ENCODE measurements around the gene ZNF624. TPM values are rescaled to one million over a fixed set of nuclear protein-coding genes. Genes with fewer than 3 reads are reported as not detected.
"Not testable (repeated sequence)": the region's sequence is repeated elsewhere in the genome, so short reads cannot be mapped to it uniquely, and the experiment has no call there.

Gene ZNF624
- total RNA-seq, result 1 to 10 TPM; 7.4 to 8.3 TPM

DNA sequence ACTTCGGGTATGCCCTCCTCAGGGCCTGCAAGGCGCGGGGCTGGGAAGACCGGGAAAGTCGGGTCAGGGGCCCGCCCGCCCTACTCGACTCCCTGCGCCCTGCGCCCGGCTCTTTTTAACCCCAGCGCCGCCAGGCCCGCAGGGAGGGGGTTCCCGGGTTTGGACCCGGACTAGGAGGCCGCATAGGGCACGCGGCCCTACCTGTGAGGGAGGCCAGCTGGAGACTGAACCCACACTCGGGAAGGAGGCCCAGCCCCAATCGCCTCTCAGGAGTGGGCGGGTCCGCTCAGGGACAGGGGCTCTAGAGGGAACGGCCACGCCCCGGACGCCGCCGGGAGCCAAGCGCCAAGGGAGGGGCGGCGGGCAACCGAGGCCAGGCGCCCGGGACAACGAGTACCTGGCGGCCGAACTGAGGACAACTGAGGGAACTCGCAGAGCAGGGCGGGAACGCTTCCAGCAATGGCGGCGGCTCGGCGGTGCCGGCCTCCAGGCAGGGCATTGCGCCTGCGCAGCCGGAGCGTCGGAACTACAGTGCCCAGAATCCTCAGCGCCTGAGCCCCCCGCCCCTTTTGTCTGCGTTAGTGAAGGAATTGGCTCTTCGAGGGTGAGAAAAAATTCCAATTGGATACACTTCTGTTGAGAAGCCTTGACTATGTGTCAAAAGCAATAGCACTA lies at the start of gene ZNF624:
TSS of gene ZNF624 (minus strand) at position 484 of the 675 bp plus-strand sequence.
- DNase-seq (peak; percentile 88), ATAC-seq (ENCODE audit: low read depth) (peak; percentile 98)
- H3K4me1 Mint-ChIP-seq, result peaks cover 11% of the 10 kb centered on the region
- peaks cover 8% of the 10 kb centered on the region for H3K36me3 Mint-ChIP-seq
- peaks cover 2% of the 10 kb centered on the region for H3K9me3 Mint-ChIP-seq
- POLR2A ChIA-PET, result interaction anchor here (0.9 kb wide), 1 partner anchor 69 kb away, joined by 3 read pairs; no protein-coding TSS in a partner anchor
- H3K27me3 Mint-ChIP-seq, result peaks cover 13% of the 10 kb centered on the region
- peak within 1 kb of the TSS; percentile 51 for H3K27ac Mint-ChIP-seq
- peak within 1 kb of the TSS; percentile 84 for H3K4me3 Mint-ChIP-seq

GRCh38 chr17:16697603-16698002 lies 44.0 kb upstream of the ZNF624 start:
- H3K27ac Mint-ChIP-seq, POLR2A ChIA-PET: not testable (repeated sequence)

GRCh38 chr17:16690447-16690846 lies 36.8 kb upstream of the ZNF624 start:
- DNase-seq, H3K27me3 Mint-ChIP-seq, H3K4me1 Mint-ChIP-seq, H3K9me3 Mint-ChIP-seq, POLR2A ChIA-PET, H3K36me3 Mint-ChIP-seq: not testable (repeated sequence)
- Mint-ChIP-seq H3K4me3 (peak overlapping the region; percentile 71), H3K27ac (peak overlapping the region; percentile 78)
- ATAC-seq (ENCODE audit: low read depth), result peak; percentile 43

More at GRCh38 chr17:16697603-16698002, 44.0 kb upstream of the ZNF624 start:
- ATAC-seq (ENCODE audit: low read depth); H3K9me3 Mint-ChIP-seq; H3K4me3 Mint-ChIP-seq; H3K36me3 Mint-ChIP-seq; H3K4me1 Mint-ChIP-seq; H3K27me3 Mint-ChIP-seq; DNase-seq: not testable (repeated sequence)

DNA sequence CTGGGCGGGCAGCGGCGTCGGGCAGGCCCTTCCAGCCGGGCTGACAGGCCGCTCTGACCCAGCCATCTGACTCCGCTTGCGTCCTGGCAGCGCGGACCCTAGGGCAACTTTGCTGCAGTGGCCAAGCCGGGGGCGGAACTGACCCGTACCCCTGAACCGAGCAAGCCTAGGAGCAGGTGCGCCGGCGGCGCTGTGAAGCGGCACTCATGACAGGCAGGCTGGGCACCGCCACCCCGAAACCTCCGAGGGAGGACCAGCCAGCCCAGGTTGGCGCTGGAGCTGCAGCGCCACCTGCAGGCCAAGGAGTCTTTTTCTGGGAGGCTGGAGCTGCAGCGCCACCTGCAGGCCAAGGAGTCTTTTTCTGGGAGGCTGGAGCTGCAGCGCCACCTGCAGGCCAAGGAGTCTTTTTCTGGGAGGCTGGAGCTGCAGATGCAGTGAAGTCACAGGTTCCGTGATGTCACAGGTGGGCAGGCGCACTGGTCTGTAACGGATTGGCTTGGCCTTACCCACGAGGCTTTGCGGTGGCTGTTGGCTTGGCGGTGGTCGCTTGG lies 36.2 kb upstream of the ZNF624 start, which contains the start of gene CCDC144A:
TSS of gene CCDC144A (plus strand) at position 511 of the 551 bp plus-strand sequence. CDS start 160 bp downstream, outside the sequence.
- peak within 1 kb of the TSS; percentile 71 for H3K4me3 Mint-ChIP-seq
- H3K36me3 Mint-ChIP-seq, H3K27me3 Mint-ChIP-seq, POLR2A ChIA-PET, H3K9me3 Mint-ChIP-seq, H3K4me1 Mint-ChIP-seq: not testable (repeated sequence)
- ATAC-seq (ENCODE audit: low read depth), result peak; percentile 84
- H3K27ac Mint-ChIP-seq, result peak within 1 kb of the TSS; percentile 78
- DNase-seq, result peak; percentile 71

DNA sequence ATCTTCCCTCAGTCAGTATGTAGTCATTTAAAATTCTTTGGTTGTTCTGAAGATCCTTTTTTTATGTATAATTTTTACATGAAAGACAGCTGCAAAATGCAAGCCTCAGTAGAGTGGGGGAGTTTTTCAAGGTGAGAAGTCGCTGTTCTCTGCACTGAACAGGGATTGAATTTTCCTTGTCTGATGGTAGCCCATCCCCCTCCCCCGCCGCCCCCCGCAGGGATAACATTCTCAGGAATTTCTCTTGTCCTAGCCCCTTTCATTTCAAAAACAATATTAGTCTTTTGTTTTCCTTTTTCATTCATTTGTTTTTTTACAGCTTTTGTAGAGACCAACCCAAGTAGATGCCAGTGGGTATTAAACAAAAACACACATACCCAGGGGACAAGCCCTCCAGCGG lies 33.5 kb upstream of the ZNF624 start:
- H3K36me3 Mint-ChIP-seq; H3K4me1 Mint-ChIP-seq; H3K4me3 Mint-ChIP-seq; POLR2A ChIA-PET; DNase-seq; H3K9me3 Mint-ChIP-seq; ATAC-seq (ENCODE audit: low read depth); H3K27ac Mint-ChIP-seq: not testable (repeated sequence)
- H3K27me3 Mint-ChIP-seq, result peaks cover 20% of the 10 kb centered on the region

GRCh38 chr17:16686019-16686418 lies 32.4 kb upstream of the ZNF624 start:
- H3K4me3 Mint-ChIP-seq; H3K4me1 Mint-ChIP-seq; POLR2A ChIA-PET; DNase-seq; H3K36me3 Mint-ChIP-seq; ATAC-seq (ENCODE audit: low read depth); H3K9me3 Mint-ChIP-seq; H3K27ac Mint-ChIP-seq: not testable (repeated sequence)
- H3K27me3 Mint-ChIP-seq, result peaks cover 25% of the 10 kb centered on the region

DNA sequence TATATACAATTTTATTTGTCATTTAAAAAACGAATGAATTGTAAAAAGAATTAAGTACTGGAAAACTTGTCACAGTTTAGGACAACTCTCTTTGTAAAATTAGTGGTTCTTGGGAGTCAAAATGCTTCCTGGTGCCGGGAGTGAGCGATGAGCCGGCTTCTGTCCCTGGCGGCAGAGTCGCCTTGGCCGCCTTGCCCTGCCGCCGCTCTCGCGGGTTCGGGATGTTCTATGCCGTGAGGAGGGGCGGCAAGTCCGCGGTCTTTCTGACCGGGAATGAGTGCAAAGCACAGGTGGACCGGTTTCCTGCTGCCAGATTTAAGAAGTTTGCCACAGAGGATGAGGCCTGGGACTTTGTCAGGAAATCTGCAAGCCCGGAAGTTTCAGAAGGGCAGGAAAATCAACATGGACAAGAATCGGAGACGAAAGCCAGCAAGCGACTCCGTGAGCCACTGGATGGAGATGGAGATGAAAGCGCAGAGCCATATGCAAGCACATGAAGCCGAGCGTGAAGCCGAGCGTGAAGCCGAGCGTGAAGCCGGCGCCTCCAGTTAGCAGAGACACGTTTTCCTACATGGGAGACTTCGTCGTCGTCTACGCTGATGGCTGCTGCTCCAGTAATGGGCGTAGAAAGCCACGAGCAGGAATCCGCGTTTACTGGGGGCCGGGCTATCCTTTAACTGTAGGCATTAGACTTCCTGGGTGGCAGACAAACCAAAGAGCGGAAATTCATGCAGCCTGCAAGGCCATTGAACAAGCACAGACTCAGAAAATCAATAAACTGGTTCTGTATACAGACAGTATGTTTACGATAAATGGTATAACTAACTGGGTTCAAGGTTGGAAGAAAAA lies 29.9 kb upstream of the ZNF624 start:
- DNase-seq; H3K9me3 Mint-ChIP-seq; H3K4me1 Mint-ChIP-seq; POLR2A ChIA-PET; H3K36me3 Mint-ChIP-seq; ATAC-seq (ENCODE audit: low read depth); H3K4me3 Mint-ChIP-seq; H3K27ac Mint-ChIP-seq: not testable (repeated sequence)
- peaks cover 32% of the 10 kb centered on the region for H3K27me3 Mint-ChIP-seq

- H3K9me3 Mint-ChIP-seq, result no peaks in the 10 kb centered on the region
- no peak overlapping the region for H3K4me3 Mint-ChIP-seq
- POLR2A ChIA-PET, result no interaction called here
- no peaks in the 10 kb centered on the region for H3K4me1 Mint-ChIP-seq
- H3K27ac Mint-ChIP-seq, result no peak overlapping the region
- ATAC-seq (ENCODE audit: low read depth), result no peak
- DNase-seq, result no peak
- no peaks in the 10 kb centered on the region for H3K36me3 Mint-ChIP-seq
- peaks cover 9% of the 10 kb centered on the region for H3K27me3 Mint-ChIP-seq
Observed at GRCh38 chr17:16676676-16677268, 23.1 kb upstream of the ZNF624 start.

DNA sequence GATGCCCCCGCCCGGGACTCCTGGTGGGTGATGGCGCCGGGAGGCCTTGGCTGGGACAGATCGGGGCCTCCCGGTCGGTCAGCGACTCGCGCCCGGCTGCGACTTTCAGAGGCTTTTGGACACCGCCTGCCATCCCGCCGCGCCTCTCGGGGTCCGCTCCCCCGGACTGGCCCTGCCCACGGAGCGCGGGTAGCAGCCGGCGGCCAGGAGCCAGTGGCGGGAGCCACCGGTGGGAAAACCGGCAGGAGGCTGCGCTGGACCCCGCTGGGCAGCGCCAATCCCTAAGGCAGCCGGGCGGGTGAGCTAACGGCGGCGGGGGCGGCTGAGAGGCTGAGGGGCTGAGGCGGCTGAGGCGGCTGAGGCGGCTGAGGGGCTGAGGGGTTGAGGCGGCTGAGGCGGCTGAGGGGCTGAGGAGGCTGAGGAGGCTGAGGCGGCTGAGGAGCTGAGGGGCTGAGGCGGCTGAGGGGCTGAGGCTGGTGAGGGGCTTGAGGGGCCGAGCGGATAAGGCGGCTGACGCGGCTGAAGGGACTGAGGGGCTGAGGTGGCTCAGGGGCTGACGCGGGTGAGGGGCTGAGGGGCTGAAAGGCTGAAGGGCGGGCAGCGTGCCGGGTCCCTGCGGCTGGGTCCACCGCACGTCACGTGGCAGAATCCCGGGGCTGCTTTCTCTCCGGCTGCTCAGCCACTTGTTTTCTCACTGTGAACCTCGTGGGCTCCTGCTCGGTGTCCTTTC lies 13.4 kb upstream of the ZNF624 start:
- Mint-ChIP-seq H3K27me3 (peaks cover 35% of the 10 kb centered on the region), H3K4me3 (peak overlapping the region; percentile 60)
- H3K4me1 Mint-ChIP-seq; ATAC-seq (ENCODE audit: low read depth); H3K9me3 Mint-ChIP-seq; H3K36me3 Mint-ChIP-seq; POLR2A ChIA-PET; H3K27ac Mint-ChIP-seq: not testable (repeated sequence)
- peak; percentile 39 for DNase-seq

DNA sequence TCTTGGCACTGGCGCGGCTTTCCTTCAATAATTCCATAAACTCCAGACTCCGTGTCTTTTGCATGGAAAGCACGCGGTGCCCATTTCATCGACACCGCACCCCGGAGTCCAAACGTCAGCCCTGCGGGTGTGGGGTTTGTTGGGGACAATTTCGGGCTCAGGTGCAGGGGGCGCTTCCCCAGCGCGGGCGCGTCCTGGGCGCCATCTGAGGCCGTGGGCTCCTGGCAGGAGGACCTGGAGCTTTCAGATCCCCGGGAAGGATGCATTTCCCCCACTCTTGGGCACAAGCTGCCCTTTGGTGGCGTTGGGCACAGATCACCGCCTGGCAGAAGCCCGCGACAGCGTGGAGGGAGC lies 12.9 kb upstream of the ZNF624 start:
- POLR2A ChIA-PET; H3K4me3 Mint-ChIP-seq; DNase-seq; H3K27ac Mint-ChIP-seq; H3K36me3 Mint-ChIP-seq; H3K9me3 Mint-ChIP-seq; ATAC-seq (ENCODE audit: low read depth); H3K4me1 Mint-ChIP-seq: not testable (repeated sequence)
- H3K27me3 Mint-ChIP-seq, result peaks cover 35% of the 10 kb centered on the region

DNA sequence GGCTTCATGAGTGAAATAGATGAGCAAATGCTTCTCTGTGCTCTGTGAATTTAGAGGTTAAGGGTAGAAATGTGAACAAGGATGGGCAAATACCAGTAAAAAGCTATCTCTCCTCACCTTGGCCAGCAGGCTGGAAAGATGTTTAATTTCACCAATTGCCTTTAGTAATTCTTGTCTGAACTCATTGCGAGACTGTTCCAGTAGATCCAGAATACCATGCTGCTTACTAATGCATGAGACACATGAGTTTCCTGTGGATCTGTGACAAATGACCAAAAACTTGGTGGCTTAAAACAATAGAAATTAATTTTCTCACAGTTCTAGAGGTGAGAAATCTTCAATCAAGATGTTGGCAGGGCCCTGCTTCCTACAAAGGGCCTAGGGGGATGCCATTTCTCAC lies 9.3 kb upstream of the ZNF624 start:
- POLR2A ChIA-PET, result no interaction called here
- Mint-ChIP-seq H3K27me3 (peaks cover 40% of the 10 kb centered on the region), H3K36me3 (no peaks in the 10 kb centered on the region), H3K27ac (no peak overlapping the region), H3K4me1 (no peaks in the 10 kb centered on the region), H3K4me3 (no peak overlapping the region), H3K9me3 (no peaks in the 10 kb centered on the region)
- DNase-seq (no peak), ATAC-seq (ENCODE audit: low read depth) (no peak)

DNA sequence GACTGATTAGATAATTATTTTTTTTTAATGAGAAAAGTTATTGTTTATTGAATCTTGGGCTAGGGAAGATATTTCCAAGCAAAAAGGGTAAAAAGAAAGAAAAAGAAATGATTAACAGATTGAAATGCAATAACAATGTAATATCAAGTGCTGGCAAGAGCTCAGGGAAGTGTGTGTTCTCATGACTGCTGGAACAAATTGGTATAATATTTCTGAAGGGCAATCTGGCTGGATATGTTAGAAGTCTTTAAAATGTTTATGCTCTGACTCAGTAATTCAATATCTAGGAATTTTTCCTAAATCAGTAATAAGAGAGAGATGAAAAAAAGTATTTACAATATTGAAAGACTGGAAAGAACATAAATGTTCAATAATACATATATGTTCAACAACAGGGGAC lies 7.6 kb upstream of the ZNF624 start:
- peaks cover 34% of the 10 kb centered on the region for H3K27me3 Mint-ChIP-seq
- ATAC-seq (ENCODE audit: low read depth), result no peak
- no peak overlapping the region for H3K4me3 Mint-ChIP-seq
- H3K36me3 Mint-ChIP-seq, result no peaks in the 10 kb centered on the region
- POLR2A ChIA-PET, result no interaction called here
- H3K4me1 Mint-ChIP-seq, result no peaks in the 10 kb centered on the region
- no peak overlapping the region for H3K27ac Mint-ChIP-seq
- H3K9me3 Mint-ChIP-seq, result no peaks in the 10 kb centered on the region
- no peak for DNase-seq

GRCh38 chr17:16652847-16653366 lies 743 bp downstream of the ZNF624 start:
- Mint-ChIP-seq H3K4me1 (peaks cover 11% of the 10 kb centered on the region), H3K4me3 (peak overlapping the region; percentile 84), H3K27ac (peak overlapping the region; percentile 51), H3K9me3 (peaks cover 2% of the 10 kb centered on the region), H3K27me3 (peaks cover 13% of the 10 kb centered on the region), H3K36me3 (peaks cover 10% of the 10 kb centered on the region)
- ATAC-seq (ENCODE audit: low read depth), result no peak
- POLR2A ChIA-PET, result interaction anchor here (0.9 kb wide), 1 partner anchor 68 kb away, joined by 3 read pairs; no protein-coding TSS in a partner anchor
- DNase-seq, result no peak

Measured in activated naive CD8-positive, alpha-beta T cell treated with anti-CD3 and anti-CD28 coated beads, Interleukin-2, amount 10 ng/mL, durations not matched to agents 7 days and 5 days (primary cell).